Panc1 (cell line): Measurements from ENCODE around the gene CCDC175.

Experiments used
- POLR2AphosphoS5 ChIP-seq: IDR thresholded peaks from 2 replicates; pipeline ENCODE4 v1.6.1; 2012; ENCODE audit warnings: mild to moderate bottlenecking, low read depth, low read length, moderate library complexity
- TF ChIP-seq, protein P1 (sequence below): fragments of 450-650 bp; IDR thresholded peaks from 2 replicates; pipeline ENCODE4 v1.5.1; 2017; ENCODE audit warnings: mild to moderate bottlenecking
- TF ChIP-seq, protein P2 (sequence below), 2 experiments: IDR thresholded peaks; 2 replicates each; pipeline ENCODE4 v1.6.1; 2011 to 2012; ENCODE audit warnings: low read depth in 2 of 2, control low read depth in 1 of 2, low read length in 1 of 2, mild to moderate bottlenecking in 1 of 2, moderate library complexity in 1 of 2; ENCODE audit not compliant: insufficient read depth in 1 of 2

DNA sequence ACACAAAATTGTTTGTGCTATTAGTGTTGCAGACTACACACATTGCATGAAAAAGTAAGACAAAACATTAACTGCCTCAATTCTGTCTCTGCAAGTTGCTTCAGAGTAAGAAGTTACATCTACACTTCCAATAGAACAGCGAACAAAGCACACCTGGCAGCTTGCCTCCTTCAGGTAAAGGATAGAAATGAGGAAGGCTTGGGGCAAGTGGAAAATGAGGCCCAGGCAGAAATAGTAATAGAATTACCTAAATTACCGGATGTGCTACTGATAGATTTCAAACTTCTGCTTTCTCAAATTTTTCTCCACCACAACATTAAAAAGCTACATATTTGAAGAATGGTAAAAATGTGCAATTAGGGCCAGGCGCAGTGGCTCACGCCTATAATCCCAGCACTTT, 37.7 kb downstream of the CCDC175 start:
- TF ChIP-seq, protein P1, sequence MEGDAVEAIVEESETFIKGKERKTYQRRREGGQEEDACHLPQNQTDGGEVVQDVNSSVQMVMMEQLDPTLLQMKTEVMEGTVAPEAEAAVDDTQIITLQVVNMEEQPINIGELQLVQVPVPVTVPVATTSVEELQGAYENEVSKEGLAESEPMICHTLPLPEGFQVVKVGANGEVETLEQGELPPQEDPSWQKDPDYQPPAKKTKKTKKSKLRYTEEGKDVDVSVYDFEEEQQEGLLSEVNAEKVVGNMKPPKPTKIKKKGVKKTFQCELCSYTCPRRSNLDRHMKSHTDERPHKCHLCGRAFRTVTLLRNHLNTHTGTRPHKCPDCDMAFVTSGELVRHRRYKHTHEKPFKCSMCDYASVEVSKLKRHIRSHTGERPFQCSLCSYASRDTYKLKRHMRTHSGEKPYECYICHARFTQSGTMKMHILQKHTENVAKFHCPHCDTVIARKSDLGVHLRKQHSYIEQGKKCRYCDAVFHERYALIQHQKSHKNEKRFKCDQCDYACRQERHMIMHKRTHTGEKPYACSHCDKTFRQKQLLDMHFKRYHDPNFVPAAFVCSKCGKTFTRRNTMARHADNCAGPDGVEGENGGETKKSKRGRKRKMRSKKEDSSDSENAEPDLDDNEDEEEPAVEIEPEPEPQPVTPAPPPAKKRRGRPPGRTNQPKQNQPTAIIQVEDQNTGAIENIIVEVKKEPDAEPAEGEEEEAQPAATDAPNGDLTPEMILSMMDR: no peak
- TF ChIP-seq, protein P2, sequence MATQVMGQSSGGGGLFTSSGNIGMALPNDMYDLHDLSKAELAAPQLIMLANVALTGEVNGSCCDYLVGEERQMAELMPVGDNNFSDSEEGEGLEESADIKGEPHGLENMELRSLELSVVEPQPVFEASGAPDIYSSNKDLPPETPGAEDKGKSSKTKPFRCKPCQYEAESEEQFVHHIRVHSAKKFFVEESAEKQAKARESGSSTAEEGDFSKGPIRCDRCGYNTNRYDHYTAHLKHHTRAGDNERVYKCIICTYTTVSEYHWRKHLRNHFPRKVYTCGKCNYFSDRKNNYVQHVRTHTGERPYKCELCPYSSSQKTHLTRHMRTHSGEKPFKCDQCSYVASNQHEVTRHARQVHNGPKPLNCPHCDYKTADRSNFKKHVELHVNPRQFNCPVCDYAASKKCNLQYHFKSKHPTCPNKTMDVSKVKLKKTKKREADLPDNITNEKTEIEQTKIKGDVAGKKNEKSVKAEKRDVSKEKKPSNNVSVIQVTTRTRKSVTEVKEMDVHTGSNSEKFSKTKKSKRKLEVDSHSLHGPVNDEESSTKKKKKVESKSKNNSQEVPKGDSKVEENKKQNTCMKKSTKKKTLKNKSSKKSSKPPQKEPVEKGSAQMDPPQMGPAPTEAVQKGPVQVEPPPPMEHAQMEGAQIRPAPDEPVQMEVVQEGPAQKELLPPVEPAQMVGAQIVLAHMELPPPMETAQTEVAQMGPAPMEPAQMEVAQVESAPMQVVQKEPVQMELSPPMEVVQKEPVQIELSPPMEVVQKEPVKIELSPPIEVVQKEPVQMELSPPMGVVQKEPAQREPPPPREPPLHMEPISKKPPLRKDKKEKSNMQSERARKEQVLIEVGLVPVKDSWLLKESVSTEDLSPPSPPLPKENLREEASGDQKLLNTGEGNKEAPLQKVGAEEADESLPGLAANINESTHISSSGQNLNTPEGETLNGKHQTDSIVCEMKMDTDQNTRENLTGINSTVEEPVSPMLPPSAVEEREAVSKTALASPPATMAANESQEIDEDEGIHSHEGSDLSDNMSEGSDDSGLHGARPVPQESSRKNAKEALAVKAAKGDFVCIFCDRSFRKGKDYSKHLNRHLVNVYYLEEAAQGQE (IDR thresholded peaks at IDR 0.05; ENCODE audit: insufficient read depth in 1 of 2, low read depth in 2 of 2, low read length in 1 of 2): no peak
- no peak for TF ChIP-seq POLR2AphosphoS5
